Embryonic facial prominence (tissue), 1 donor: Measurements from ENCODE around the gene FAM131C.

Source experiments
- DNase-seq: peaks from one replicate; pipeline ENCODE4 v3.0.0-alpha.2; 2016; ENCODE audit errors: extremely low spot score

The FAM131C gene

DNA sequence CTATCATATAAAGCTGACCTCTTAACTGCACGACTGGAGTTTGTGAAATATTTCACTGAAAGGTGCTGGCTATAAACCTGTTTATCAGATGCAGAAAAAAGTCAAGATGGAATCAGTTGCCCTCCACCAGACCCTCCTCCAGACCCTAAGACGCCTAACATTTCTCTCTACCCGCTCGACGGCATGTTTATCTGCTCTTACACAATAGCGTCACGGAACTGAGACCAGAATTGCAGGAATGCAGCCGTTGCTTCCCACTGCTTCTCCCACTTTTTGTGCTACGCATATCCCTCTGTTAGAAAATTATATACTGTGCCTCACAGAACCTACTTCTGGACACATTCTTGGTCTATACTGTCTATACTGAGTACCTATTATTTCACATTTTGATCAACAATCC lies 28.2 kb upstream of the FAM131C start:
- no peak for DNase-seq

DNA sequence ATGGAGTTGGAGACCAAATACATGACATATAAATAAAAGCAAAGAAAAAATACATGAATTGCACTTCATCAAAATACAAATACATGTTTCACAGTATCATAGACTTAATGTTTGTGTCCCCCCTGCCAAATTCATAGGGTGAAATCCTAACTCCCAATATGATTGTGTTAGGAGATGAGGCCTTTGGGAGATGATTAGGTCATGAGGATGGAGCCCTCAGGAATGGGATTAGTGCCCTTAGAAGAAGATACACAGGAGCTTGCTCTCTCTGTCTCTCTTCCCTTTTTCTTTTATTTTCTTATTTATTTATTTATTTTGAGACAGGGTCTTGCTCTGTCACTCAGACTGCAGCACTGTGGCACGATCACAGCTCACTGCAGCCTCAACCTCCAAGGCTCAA lies 26.0 kb upstream of the FAM131C start:
- DNase-seq = no peak

DNA sequence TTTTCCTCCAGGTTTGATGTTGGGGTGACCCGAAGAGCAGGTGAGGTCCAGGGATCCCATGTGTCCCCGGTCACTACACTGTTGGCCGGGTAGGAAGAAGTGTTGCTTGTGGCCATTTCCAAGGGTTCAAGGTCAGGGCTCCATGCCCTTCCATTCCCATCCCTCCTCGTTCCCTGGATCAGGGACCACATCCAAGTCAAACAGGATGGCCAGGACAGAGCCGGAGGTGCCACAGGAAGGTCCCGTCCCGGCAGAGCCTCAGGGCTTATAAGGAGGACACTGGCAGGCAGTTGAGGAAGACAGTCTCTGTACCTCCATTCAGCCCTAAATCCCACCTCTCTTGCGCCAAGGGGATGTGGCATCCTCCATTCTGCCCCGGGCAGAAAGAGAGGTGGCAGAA lies 22.0 kb upstream of the FAM131C start:
- DNase-seq = no peak

DNA sequence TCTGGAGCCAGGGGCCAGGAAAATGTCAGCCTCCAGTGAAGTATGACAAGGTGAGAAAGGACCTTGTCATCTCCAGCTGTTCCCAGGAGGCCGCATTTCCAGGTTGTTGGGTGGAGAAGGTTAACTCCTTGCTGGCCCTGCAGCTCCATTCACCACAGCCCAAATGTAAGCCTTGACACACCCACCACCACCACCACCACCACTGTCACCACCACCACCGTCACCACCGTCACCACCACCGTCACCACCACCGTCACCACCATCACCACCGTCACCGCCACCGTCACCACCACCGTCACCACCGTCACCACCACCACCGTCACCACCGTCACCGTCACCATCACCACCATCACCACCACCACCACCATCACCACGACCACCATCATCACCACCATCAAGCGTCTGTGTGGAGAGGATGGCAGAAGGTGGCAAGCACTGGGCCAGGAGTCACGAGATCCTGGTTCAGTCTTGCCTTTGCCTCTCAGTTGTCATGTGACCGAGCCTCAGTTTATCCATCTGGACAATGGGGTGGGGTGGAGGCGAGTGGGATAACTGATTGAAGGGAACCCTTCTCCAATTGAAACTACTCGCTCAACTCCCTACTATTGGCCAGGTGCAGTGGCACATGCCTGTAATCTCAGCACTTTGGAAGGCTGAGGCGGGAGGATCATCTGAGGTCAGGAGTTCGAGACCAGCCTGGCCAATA lies 21.2 kb upstream of the FAM131C start:
- DNase-seq = no peak

DNA sequence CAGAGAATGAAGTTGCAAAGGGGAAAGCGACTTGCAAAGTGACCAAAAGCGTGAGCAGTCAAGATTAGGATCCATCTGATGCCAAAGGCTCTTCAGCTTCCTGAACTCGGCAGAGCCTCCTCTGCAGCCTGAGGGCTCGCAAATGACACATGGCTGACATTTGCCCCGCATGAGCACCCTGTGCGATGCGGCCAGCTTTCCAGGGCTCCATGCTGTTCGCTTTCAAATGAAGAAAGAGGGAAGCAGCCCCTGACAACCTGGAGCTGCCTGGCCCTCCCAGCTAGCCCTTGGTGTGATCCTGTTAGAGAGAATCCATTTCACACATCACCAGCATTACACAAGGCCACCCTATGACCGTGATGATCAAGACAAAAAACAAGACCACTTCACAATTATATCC lies 20.2 kb upstream of the FAM131C start:
- no peak for DNase-seq

DNA sequence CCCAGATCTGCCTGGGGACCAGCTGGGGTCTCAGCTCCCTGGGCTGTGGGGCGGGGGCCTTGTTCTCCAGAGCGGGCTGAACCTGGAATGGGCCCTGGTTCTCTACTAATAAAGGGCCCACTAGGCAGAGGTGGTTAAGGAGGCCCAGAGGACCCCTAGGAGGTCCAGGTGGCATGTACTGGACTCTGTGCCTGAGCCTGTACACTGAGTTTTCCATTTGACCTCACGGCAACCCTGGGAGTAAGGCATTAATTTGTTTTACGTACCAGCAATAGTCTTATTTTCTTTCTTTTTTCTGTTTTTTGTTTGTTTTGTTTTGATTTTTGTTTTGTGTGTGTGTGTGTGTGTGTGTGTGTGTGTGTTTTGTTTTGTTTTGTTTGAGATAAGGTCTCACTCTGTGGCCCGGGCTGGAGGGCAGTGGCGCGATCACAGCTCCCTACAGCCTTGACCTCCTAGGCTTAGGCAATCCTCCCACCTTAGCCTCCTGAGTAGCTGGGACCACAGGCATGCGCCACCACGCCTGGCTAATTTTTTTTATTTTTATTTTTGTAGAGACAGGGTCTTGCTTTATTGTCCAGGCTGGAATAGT lies 19.6 kb upstream of the FAM131C start:
- DNase-seq = no peak

DNA sequence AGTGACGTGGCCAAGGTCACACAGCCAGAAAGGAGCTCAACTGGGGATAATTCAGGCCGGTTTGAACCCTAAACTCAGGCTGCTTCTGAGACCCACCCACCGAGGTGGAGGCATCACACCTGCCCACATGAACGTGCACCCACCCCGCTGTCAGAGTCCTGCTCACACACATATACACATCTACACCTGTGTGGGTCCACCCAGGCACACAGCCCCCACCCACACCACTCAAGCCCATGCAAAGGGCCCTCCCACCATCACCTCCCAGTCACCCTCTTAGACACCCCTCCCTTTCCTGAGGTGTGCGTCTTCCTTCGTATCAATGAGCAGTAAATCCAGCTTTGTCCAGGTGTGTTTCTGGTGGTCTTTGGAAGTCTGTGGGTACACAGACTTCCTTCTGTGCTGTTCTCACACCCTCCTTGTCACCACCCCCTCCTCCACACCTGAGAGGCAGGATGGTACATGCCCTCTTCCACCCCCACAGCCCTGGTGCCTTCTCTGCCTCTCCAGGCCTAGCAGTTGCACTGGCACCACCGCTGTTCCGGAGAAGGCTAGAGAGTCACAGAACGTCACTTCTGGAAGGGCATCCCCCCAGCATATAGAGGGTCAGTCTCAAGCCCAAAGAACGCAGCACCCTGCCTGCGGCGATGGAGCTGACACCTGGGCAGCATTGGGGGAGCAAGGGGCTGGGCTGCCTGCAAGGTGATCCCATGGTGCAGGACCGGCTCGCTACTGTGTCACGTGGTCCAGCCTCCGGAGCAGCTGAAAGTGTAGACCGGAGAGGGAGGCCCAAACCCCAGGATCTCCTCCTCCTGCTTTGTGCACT lies 18.9 kb upstream of the FAM131C start:
- no peak for DNase-seq

DNA sequence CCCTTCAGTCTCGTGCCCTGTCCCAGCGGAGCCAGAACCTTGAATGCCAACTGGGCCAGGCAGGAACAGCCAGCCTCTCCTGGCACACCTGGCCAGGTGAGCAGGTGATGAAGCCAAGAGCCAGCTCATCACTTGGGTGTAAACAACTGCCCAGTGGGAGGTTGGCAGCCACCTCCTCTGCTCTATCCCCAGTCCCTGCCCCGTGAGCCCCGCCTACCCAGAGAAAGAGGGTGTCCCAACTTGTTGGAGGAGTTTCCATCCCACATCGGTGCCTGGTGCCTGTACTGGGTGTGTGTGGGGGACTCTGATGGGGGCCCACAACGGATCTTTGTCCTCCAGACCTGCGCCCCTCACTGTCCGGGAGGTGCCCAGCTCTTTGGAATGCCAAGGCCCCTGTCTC lies 17.8 kb upstream of the FAM131C start:
- no peak for DNase-seq

DNA sequence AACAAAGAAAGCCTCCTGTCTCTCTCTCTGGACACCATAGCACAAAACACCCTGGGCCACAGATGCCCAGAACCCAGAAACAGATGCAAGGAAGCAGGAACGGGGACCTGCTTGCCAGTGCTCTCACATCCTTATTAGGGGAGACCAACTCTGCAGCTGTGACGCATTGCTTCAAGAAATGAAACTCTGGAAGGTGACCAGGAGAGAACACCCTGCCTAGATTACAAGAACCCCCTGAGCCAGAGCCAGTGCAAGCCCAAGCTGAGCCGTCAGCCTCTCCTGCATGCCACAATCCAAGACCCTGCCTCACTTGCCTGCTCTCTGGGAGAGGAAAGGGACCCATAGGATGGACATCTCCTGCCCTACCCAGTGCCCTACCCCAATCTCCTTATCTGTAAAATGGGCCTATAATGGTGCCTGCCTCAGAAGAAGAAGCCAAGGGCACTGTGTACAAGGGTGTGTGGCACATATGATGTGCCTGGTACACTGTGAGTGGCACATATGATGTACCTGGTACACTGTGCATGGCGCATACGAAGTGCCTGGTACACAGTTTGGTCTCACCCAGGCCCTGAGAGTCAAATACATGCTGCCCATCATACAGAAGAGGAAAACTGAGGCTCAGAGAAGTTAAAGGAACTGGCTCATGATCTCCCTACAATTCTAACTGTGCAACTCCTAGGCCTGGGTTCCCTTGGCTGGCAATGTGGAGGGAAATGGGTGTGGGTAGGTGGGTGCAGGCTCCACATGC lies 16.8 kb upstream of the FAM131C start:
- no peak for DNase-seq

DNA sequence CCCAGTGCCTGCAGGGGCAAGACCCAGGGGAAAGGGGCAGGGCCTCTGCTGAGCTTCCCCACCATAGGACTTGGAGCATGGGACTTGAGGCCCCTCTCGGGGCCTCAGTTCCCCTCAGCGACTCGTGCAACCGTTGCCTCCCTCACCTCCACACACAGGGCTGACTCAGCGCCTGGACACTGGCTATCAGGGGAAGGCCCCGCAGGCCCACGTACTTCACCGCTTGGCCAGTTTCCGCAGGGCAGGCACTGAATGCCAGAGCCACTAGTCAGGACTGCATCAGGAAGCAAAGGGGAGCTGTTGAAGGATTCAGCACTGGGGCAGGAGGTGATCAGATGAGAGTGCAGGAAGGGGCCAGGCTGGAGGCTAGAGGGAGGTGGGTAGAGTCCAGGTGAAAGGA lies 15.5 kb upstream of the FAM131C start:
- DNase-seq = no peak

DNA sequence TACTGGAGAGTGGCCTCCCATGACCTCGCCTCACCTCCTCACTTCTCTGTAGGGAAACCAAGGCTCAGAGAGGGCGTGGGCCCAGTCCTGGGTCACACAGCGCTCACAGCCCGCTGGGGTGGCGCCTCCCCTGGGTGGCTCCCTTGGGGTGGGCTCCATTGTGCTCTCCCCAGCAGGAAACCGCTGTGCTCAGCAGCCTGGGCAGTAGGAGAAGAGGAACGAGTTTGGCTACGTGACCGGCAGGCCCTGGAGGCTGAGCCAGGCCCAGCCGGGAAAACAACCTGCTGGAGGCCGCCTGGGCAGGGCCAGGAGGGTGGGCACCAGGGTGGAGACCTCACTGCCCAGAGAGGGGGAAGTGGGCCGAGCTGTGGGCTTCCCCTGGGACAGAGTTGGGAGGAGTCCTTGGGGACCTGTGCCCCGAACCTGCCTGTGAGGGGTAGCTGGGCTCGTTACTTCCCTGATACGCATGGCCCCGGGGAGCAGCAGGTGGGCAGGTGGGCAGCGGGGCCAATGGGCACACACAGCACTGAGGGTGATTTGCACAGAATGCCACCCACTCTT lies 15.0 kb upstream of the FAM131C start:
- DNase-seq = no peak

DNA sequence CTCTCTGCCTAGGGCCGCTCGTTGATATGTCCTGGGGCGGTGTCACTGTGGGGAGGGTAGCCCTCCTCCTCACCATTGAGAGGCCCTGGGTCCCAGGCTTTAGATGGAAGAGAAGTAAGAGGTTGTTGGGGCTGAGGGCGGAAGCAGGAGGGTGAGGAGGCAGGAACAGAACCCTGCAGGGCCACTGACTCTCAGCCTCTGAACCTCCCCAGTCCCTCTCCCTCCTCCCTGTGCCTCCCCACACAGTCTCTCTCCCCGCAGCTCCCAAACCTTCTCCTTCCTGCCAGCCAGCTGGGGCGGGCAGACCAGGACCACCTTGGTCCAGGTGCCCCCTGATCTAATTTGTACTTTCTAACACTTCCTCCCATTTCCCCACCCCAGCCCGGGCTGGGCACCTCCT lies 14.3 kb upstream of the FAM131C start:
- no peak for DNase-seq

DNA sequence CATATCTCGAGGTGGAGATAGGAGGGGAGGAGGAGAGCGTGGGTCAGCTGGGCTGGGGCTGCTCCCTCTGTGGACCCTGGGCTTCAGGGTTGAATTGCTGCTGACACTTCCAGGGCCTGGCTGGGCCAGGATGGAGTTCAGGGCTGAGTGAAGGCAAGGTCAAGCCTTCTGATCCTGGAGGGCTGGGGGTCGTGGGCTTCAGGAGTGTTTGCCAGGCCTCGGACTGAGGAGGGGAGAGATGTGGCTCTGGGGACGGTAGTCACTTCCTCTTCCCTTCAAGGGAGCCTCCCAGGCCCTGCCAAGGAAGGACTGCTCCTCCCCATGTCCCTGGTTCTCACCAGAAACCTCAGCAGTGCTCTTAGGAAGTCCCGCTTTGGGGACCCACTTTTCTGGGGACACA lies 12.1 kb upstream of the FAM131C start:
- no peak for DNase-seq

DNA sequence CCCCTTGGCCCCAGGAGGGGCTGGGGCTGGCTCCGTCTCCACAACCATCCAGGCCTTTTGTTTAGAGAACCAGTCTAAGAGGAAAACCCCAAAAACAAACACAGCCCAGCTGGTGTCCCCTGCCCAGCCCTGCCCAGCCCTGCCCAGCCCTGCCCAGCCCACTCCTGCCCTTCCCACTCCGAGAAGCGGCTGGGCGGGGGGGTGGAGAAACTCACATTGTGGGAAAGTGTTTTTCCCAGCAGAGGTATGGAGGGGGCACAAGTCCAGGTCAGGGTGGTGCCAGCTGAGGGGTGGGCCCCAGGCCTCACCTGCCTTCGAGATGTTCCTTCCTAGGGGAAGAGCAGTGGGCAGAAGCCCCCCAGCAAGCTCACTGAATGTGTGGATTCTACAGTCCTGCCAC lies 10.0 kb upstream of the FAM131C start:
- no peak for DNase-seq

DNA sequence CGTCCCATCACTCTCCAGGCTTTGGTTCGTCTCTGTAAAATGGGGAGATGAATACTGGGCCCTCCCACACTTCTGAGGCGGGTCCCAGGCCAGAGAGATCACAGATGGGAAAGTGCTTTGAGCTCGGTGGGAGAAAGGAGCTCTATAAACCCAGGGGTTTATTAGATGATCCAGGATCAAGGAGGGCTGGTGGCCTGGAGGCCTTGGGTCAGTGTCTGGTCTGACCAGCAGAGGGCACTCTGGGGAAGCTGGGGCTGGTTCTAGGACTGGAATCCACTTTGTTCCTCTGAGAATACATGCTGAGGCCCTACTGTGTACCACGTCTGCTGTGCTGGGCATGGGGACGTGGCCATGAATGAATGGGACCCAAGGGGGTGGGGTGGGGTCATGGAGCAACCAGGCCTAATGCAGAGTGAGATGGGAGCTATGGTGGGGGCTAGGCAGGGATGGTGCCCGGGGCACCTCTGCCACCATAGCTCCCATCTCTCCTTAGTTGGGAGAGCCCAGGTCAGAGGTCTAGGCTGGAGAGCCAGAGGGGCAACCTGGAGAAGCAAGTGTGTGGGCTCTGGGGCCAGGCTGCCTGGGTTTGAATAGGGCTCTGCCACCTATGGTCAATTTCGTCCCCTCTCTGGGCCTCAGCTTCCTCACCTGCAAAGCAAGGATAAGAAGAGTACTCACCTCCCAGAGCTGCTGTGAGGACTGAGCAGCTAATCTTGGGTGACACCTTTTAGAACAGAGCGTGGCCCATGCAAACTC lies 9.0 kb upstream of the FAM131C start:
- no peak for DNase-seq

DNA sequence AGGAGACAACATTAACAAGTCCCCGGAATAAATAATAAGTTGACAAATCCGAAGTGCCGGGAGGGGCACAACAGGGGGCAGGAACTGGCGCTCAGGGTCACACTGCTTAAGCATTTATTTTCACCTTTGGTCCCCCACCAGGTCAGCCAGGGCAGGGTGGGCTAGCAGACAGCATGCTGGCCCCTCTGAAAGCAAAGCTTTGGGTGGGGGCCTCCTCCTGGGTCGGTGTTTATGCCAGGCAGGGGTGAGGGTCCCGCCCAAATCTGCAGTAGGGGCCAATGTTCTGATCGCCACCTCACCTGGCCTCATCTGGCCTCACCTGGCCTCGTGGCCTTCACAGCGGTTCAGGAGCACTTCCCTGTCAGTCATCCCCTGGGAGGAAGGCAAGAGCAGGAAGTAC lies 8.2 kb upstream of the FAM131C start:
- no peak for DNase-seq

DNA sequence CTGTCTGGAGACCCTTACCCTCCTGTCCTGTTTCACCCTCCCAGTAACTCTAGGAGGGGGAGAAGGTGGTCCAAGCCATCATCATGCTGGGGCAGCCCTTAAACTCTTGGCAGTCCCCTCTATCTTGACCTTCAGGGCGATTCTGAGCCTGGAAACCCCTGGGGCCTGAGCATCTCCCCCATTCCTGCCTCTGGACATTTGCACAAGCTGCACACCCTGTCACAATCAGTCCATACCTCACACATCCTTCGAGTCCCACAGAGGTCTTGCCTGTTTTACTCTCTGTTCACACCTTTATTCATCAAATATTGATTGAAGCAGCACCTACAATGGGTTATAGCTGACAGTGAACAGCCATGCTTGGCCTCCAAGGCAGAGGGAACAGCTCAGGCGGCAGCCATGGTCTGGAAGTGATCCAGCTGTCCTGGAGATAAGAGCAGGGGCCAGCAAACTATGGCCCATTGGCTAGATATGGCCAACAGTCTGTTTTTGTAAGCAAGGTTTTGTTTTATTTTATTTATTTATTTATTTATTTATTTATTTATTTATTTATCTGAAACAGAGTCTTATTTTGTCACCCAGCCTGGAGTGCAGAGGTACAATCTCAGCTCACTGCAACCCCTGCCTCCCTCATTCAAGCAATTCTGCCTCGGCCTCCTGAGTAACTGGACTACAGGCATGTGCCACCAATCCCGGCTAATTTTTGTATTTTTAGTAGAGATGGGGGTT lies 7.1 kb upstream of the FAM131C start:
- DNase-seq = no peak

DNA sequence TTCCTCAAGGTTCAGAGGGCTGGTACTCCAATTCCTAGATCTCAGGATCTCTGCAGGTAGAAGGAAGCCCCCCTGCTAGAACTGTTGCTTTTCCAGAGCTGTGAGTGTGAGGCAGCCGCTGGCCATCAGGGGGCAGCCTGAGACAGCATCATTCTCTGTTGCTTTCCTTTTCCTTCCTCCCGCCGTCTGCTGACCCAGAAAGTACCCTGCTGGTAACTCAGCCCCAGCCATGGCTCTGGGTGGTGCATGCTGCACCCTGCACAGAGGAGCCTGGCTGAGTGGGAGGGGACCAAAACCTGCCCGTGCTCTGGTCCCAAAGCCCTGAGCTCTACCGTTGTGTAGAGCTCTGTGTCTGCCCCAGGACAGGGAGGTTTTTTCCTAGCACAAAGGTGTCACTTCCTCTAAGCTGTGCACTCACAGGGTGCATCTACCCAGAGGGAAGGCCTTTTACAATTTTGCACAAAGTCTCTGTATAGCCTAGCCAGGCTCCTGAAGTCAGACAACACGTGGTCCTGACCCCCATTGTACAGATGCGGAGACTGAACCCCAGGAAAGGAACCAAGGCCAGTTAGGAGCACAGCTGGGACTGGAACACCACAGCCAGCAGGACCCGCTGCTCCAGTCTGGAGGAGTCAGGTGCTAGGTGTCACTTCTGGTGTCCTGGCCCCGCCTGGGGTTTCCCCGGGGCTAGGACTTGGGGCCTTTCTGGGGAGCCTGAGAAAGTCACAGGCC lies 5.6 kb upstream of the FAM131C start:
- peak; percentile 63 for DNase-seq

DNA sequence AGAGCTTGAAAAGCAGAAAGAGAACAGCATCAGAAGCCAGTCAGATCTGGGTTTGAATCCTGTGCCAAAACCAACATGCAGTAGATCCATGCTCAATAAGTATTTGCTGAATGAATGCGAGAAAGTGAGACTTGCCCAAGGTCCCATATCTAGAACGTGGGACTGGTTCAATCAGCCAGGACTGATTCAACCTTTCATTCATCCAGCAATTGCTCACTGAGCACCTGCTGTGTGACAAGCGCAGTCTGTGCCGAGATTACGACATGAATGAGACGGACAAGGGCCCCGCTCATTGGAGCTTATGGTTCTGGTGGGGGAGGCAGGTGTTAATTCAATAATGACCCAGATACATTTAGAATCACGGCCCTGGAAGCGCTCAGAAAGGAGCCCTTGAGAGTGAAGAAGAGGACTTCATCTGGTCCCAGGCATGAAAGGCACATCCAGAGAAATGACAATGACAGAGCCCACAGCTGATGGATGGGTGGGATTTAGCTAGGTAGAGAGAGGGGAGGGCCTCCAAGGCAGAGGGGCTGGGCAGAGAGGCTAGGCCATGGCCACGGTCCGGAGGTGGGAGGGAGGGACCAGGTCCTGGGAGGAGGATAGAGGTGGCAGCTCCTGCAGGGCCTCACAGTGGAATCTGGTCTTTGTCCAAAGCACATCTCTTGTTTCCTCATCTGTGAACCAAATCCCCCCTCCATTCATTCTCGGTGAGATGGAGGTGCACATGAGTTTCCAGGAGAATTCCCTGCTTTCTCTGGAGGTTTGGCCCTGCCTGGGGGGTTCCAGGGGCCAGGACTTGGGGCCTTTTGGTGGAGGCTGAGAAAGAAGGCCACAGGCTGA lies 4.2 kb upstream of the FAM131C start:
- DNase-seq = no peak
